Measurements from ENCODE around the gene METTL17. TPM values are rescaled to one million over a fixed set of nuclear protein-coding genes. Genes with fewer than 3 reads are reported as not detected.
"Not testable (repeated sequence)": the region's sequence is repeated elsewhere in the genome, so short reads cannot be mapped to it uniquely, and the experiment has no call there.

Gene METTL17
- total RNA-seq, 4 donors from 2014 or later, result 82.8 to 164 (median 114) TPM

DNA sequence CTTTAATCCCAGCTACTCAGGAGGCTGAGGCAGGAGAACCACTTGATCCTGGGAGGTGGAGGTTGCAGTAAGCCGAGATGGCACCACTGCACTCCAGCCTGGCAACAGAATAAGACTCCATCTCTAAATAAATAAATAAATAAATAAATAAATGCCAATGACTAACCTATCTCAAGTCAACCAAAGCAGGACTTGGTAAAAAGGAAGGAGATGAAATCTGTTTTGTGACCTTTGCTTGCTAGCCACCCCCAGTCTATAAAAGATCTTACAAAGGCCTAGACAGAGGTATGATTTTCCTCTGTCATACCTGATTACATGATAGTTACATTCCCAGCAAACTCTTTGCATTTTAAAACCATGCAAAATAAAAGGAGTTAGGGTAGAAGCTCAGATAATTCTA, 13.5 kb upstream of the METTL17 start:
- TF ChIP-seq, protein P1, sequence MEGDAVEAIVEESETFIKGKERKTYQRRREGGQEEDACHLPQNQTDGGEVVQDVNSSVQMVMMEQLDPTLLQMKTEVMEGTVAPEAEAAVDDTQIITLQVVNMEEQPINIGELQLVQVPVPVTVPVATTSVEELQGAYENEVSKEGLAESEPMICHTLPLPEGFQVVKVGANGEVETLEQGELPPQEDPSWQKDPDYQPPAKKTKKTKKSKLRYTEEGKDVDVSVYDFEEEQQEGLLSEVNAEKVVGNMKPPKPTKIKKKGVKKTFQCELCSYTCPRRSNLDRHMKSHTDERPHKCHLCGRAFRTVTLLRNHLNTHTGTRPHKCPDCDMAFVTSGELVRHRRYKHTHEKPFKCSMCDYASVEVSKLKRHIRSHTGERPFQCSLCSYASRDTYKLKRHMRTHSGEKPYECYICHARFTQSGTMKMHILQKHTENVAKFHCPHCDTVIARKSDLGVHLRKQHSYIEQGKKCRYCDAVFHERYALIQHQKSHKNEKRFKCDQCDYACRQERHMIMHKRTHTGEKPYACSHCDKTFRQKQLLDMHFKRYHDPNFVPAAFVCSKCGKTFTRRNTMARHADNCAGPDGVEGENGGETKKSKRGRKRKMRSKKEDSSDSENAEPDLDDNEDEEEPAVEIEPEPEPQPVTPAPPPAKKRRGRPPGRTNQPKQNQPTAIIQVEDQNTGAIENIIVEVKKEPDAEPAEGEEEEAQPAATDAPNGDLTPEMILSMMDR (IDR thresholded peaks at IDR 0.05), result no peak
- no peak for TF ChIP-seq POLR2A (IDR thresholded peaks at IDR 0.05)
- no peaks in the 10 kb centered on the region for H3K4me1 ChIP-seq
- WGBS, 2 donors, result 90 to 97% methylated on average over 1 of the region's 1 CpG
- intact Hi-C loops (cut with DNase I), result no loop called here
- H3K27me3 ChIP-seq, result no peaks in the 10 kb centered on the region
- no peaks in the 10 kb centered on the region for H3K36me3 ChIP-seq
- DNase-seq, result no peak
- H3K4me3 ChIP-seq (replicated peaks in 1 of 3), result no peak overlapping the region
- no peak overlapping the region for H3K27ac ChIP-seq
- no peaks in the 10 kb centered on the region for H3K9me3 ChIP-seq

- intact Hi-C loops (cut with DNase I), result no loop called here
These were observed 11.1 kb upstream of the METTL17 start for GRCh38 chr14:20978687-20979086.

DNA sequence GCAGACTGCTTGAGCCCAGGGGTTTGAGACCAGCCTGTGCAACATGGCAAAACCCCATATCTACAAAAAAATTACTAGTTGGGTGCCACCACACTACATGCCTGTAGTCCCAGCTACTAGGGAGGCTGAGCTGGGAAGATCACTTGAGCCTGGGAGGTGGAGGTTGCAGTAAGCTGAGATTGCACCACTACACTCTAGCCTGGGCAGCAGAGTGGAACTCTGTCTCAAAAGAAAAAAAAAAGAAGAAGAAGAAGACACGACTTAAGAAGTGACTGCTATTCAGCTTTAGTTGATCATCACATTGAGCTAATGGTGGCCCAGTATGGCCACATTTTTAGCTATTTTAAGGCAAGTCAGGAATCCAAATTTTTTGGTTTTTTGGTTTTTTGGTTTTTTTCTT, 8.9 kb upstream of the METTL17 start:
- no peaks in the 10 kb centered on the region for H3K4me1 ChIP-seq
- H3K27me3 ChIP-seq, result no peaks in the 10 kb centered on the region
- WGBS, 2 donors, result 36 to 44% methylated on average over 1 of the region's 1 CpG

More at GRCh38 chr14:20978687-20979086, 11.1 kb upstream of the METTL17 start:
- Histone ChIP-seq H3K27me3 (no peaks in the 10 kb centered on the region), H3K27ac (no peak overlapping the region), H3K4me3 (replicated peaks in 1 of 3) (no peak overlapping the region), H3K36me3 (no peaks in the 10 kb centered on the region), H3K9me3 (no peaks in the 10 kb centered on the region), H3K4me1 (no peaks in the 10 kb centered on the region)
- WGBS, 2 donors, result 70 to 73% methylated on average over 1 of the region's 1 CpG
- no peak for DNase-seq
- no peak for TF ChIP-seq POLR2A (IDR thresholded peaks at IDR 0.05)
- TF ChIP-seq, protein P1 (IDR thresholded peaks at IDR 0.05), result no peak

DNA sequence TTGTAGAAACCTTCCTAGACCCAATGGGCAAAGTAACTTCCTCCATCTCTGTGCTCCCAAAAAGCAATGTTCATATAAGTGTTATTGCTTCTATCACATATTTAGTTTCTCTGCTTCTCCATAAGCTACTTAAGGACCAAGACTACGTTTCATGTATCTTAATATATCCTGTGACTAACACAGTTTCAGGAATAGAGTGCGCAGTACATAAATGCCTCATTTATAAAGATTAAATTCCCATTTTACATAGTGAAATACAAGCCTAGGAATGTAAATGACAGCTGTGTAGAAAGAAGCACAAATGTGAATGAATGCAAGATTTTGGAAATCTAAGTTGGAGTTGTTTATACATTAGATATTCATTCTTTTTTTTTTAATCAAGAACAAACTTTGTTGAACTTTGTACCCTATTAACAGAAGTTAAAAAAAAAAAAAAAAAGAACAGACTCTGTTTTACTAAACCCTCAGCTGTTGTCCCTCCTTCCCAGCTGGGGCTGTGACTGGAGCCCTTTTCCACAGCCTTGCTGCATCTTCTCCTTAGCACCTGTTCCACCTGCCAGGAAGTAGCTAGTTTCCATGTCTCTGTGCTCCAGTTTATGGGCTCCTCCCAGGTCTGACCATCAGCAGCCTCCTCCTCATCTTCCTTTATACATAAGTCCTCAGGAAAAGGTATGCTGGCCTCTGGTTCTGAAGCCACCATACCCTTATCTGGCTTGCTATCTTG, 7.0 kb upstream of the METTL17 start:
- Histone ChIP-seq H3K4me1 (no peaks in the 10 kb centered on the region), H3K27ac (no peak overlapping the region), H3K9me3 (no peaks in the 10 kb centered on the region), H3K36me3 (no peaks in the 10 kb centered on the region), H3K4me3 (replicated peaks in 1 of 3) (no peak overlapping the region), H3K27me3 (no peaks in the 10 kb centered on the region)
- no peak for DNase-seq
- intact Hi-C loops (cut with DNase I), result no loop called here
- 81 to 88% methylated on average over 2 of the region's 2 CpGs for whole genome bisulfite sequencing, 2 donors
- no peak for TF ChIP-seq POLR2A (IDR thresholded peaks at IDR 0.05)
- TF ChIP-seq, protein P1 (IDR thresholded peaks at IDR 0.05), result no peak

More for the DNA sequence above, 8.9 kb upstream of the METTL17 start:
- no peak overlapping the region for H3K27ac ChIP-seq
- H3K9me3 ChIP-seq, result no peaks in the 10 kb centered on the region
- intact Hi-C loops (cut with DNase I), result no loop called here
- no peak for DNase-seq
- H3K36me3 ChIP-seq, result no peaks in the 10 kb centered on the region
- TF ChIP-seq, protein P1 (IDR thresholded peaks at IDR 0.05), result no peak
- TF ChIP-seq POLR2A (IDR thresholded peaks at IDR 0.05), result no peak
- H3K4me3 ChIP-seq (replicated peaks in 1 of 3), result no peak overlapping the region

DNA sequence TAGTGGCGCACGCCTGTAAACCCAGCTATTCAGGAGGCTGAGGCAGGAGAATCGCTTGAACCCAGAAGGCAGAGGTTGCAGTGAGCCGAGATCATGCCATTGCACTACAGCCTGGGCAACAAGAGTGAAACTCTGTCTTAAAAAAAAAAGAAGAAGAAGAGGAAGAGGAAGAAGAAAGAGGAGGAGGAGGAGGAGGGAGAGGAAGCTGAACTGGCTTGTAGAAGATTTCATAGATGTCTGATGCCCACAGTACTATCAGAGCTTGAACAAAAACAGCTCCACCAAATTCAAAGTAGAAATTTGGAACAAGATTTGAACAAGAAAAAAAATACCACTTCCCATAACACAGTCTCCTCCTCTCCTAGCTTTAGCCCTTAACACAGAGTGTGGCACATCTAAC, 4.1 kb upstream of the METTL17 start:
- H3K4me1 ChIP-seq, result peaks cover 5 to 10% of the 10 kb centered on the region in 2 donors
- intact Hi-C loops (cut with DNase I); H3K27me3 ChIP-seq; DNase-seq; H3K4me3 ChIP-seq (replicated peaks in 1 of 3); H3K36me3 ChIP-seq; H3K9me3 ChIP-seq; H3K27ac ChIP-seq: not testable (repeated sequence)
- WGBS, 2 donors, result 92 to 96% methylated on average over 4 of the region's 4 CpGs

Measured in thyroid gland (tissue), 4 donors.